Activated CD8-positive, alpha-beta memory T cell treated with anti-CD3 and anti-CD28 coated beads for 1 hour (primary cell): ENCODE results near the gene AXDND1.
"Not testable (repeated sequence)": the region's sequence is repeated elsewhere in the genome, so short reads cannot be mapped to it uniquely, and the experiment has no call there.

ENCODE experiments used
- DNase-seq, 2 donors: peaks; one replicate each; pipeline ENCODE4 v3.0.0-alpha.2; 2020; ENCODE audit warnings: low read depth in 1 of 2; ENCODE audit errors: extremely low read depth in 1 of 2

Gene AXDND1

DNA sequence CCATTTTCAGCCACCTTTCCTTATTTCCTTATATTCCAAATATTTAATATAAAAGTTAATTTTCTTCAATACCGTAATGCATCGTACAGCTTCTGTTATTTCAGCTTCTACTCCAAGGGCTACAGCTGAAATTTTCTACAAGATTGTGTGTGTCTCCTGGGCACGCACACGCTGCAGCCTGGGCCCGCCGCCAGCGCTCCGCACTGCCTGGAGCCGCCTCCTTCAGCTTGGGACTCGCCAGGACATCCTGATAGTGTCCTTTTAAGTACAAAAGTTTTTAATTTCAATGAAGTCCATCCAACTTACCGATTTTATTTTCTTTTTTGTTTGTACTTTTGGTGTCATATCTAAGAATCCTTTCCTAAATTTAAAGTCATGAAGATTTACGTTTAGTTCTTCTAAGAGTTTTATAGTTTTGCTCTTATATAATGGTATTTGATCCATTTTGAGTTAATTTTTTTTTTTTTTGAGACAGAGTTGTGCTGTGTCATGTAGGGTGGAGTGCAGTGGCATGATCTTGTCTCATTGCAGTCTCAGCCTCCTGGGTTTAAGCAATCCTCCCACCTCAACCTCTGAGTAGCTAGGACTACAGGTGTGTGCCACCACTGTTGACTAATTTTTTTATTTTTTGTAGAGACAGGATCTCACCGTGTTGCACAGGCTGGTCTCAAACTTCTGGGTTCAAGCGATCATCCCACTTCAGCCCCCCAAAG is 82.8 kb downstream of the AXDND1 start:
- DNase-seq: no peak

DNA sequence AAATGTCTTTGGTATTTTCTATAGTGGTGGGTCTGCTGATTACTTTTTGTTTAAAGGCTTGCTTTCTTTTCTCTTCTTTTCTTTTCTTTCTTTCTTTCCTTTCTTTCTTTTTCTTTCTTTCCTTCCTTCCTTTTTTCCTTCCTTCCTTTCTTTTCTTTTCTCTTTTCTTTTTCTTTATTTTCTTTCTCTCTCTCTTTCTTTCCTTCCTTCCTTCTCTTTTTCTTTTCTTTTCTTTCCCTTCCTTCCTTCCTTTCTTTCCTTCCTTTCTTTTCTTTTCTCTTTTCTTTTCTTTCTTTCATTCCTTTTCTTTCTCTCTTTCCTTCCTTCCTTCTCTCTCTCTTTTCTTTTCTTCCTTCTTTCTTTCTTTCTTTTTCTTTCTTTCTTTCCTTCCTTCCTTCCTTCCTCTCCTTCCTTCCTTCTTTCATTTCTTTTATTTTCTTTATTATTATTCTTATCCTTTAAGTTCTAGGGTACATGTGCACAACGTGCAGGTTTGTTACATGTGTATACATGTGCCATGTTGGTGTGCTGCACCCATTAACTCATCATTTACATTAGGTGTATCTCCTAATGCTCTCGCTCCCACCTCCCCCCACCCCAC is 93.9 kb downstream of the AXDND1 start:
- DNase-seq: not testable (repeated sequence)

DNA sequence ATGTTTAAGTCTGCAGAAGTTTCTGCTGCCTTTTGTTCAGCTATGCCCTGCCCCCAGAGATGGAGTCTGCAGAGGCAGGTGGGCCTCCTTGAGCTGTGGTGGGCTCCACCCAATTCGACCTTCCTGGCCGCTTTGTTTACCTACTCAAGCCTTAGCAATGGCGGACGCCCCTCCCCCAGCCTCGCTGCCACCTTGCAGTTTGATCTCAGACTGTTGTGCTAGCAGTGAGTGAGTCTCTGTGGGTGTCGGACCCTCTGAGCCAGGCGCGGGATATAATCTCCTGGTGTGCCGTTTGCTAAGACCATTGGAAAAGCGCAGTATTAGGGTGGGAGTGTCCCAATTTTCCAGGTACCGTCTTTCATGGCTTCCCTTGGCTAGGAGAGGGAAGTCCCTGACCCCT is 99.9 kb downstream of the AXDND1 start:
- not testable (repeated sequence) for DNase-seq

DNA sequence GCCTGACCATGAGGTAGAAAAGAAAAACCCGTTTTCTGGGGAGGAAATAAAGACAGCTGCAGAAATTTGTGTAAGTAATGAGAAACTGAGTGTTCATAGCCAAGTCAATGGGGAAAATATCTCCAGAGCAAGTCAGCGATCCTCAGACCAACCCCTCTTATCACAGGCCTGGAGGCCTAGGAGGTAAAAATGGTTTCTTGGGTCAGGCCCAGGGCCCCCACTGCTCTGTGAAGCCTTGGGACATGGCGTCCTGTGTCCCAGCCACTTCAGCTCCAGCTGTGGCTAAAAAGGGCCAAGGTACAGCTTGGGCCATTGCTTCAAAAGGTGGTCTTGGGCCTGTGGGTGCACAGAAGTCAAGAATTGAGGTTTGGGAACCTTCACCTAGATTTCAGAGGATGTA is 108.9 kb downstream of the AXDND1 start:
- DNase-seq: no peak

DNA sequence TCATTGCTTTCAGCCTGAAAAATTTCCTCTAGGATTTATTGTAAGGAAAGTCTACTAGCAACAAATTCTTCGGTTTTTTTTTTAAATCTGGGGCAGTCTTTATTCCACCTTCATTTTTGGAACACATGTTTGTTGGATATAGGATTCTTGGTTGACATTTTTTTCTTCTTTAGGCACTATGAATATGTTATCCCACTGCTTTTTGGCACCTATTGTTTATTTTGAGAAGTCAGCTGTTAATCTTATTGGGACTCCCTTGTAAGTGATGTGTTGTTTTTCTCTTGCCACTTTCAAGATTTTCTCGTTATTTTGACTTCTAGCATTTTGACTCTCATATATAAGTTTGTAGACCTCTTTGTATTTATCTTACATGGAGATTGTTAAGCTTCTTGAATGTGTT is 110.7 kb downstream of the AXDND1 start:
- DNase-seq: no peak

DNA sequence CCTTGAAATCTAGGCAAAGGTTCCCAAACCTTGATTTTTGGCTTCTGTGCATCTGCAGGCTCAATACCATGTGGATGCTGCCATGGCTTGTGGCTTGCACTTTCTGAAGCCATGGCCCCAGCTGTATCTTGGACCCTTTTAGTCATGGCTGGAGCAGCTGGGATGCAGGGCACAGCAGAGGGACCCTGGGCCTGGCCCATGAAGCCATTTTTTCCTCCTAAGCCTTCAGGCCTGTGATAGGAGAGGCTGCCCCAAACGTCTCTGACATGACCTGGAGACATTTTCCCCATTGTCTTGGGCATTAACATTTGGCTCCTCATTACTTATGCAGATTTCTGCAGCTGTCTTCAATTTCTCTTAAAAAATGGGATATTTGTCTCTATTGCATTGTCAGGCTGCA is 112.6 kb downstream of the AXDND1 start:
- DNase-seq: no peak

DNA sequence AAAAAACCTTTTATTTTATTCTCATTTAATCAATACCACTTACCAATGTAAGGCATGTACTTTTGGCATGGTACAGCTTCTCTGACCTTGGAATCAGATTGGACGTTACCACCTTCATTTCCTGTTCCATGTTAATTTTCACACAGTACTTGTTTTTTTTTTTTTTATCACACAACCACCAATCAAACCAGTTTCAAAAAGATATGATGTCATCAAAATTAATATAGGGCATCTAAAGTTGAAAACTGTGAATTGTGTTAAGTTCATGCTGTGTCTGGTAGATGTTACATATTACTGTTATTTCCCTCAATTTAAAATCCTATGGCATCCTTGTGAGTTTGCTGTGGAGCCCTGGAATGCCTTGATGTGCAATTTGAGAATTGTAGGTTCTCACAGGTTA is 124.8 kb downstream of the AXDND1 start:
- DNase-seq: no peak

DNA sequence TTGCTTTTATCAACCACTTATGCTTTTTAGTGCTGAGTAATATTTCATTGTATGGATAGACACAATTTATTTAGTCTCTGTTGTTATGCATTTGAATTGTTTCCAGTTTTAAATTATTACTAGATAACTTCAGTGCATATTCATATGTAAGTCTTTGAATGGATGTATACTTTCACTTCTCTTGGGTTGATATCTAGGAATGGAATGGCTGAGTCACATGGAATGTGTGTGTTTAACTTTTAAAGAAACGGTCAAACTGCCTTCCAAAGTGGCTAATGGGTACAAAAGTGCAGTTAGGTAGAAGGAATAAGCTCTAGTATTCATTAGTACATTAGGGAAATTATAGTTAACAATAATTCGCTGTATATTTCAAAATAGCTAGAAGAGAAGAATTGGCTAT is 127.6 kb downstream of the AXDND1 start:
- no peak for DNase-seq

DNA sequence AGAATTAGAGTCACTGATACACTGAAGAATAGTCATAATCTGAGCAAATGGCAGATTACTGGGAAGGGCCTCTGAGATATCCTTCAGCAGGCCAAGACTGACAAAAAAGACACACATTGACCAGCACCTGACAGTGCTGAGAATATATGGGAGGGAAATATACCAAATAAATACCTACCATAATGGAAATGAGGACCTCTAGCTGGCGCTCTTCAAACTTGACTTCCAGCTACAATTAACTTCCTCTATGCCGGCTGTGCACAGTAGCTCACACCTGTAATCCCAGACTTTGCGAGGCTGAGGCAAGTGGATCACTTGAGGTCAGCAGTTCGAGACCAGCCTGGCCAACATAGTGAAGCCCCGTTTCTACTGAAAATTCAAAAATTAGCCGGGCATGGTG is 140.4 kb downstream of the AXDND1 start:
- no peak for DNase-seq

DNA sequence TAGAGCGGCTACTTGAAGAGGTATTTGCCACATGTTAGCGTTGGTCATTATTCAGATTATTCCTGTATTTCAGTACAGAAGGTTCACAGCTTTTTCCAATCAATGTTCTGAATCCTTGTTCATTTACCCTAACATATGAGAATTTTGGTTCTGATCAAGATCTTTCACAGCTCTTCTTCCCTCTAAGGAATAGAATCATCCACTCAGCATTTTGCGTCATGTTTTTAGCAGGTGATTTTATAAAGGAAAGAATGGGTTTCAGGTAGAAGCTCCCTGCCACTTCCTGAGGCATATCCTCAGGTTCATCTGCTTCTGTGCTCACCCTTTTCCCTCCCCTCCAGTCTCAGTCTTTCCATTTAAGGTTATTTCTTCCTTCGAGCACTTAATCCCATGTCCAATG is 143.6 kb downstream of the AXDND1 start:
- DNase-seq: no peak

DNA sequence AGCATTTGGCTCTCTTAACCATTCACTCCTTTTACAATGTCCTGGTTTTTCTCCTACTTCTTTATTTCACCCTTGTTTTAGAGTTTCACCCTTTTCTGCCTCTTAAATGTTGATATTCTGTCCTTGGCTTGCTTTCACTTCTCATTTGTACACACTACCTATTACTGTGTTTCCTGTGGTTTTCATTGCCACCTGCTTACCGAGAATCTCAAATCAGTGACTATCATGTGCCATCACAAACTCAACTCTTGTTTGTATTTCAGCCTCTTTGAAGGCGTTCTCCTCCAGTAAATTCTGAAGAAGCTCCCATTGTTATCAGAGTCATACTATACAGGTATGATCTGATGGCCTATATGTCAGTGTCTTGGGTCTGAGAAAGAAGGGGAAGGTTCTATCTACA is 144.3 kb downstream of the AXDND1 start:
- no peak for DNase-seq

DNA sequence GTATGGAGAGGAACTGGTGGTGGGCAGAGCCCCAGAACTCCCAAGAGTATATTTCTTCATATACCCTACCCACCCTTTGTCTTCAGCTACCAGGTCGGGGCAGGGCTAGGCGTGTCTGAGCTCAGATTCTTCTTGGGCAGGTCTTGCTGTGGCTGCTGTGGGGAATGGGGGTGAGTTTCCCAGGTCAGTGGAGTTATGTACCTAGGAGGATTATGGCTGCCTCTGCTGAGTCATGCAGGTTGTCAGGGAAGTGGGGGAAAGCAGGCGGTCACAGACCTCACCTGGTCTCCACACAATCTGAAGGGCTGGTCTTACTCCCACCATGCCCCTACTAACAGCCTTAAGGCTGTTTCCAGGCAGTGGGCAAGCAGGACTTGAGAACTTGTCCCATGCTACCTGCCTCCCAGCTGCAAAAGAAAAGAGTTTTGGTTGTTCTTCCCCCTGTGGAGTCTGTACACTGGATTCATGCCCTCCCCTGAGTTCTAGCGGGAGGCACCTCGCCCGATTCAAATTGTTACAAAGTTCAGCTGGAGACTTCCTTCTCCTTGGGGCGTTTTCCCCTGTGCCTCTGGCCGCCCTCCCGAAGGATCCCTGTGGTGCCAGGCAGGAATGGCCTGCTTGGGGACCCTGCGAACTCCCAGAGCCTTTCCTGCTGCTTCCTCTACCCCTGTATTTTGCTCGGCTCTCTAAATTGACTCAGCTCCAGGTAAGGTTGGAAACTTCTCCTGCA is 151.4 kb downstream of the AXDND1 start:
- DNase-seq: no peak

DNA sequence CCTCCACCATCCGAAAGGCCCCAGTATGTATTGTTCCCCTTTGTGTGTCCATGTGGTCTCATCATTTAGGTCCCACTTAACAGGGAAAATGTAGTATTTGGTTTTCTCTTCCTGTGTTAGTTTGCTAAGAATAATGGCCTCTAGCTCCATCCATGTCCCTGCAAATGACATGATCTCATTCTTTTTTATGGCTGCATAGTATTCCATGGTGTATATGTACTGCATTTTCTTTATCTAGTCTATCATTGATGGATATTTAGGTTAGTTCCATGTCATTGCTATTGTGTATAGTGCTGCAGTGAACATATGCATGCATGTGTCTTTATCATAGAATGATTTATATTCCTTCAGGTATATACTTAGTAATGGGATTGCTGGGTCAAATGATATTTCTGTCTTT is 152.8 kb downstream of the AXDND1 start:
- not testable (repeated sequence) for DNase-seq

DNA sequence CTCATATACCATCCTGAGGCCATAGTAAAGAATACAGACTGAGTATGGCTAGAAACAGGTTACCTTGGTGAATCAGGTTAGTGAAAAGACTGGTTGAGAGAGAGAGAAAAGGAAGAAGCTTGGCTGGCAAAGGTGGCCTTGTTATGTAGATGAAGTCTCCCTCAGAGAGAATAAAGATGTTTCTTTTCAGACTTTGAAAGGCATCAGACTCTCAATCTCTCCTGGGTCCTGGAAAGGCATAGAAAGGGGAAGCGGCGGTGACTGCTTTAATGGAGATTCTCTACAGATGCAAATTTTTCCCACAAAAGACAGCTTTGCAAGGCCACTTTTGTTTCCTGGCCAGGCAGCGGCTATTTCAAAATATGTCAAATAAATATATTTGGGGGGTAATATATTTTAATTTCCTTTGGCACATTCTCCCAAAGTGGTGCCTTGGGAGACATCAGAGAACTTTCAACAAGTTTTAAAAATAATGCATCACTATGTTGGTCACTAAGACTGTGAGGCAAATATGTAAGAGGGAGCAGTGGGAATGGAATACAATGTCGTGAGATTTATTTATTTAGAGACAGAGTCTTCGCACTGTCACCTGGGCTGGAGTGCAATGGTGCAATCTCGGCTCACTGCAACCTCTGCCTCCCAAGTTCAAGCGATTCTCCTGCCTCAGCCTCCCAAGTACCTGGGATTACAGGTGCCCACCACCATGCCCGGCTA is 163.9 kb downstream of the AXDND1 start:
- no peak for DNase-seq

DNA sequence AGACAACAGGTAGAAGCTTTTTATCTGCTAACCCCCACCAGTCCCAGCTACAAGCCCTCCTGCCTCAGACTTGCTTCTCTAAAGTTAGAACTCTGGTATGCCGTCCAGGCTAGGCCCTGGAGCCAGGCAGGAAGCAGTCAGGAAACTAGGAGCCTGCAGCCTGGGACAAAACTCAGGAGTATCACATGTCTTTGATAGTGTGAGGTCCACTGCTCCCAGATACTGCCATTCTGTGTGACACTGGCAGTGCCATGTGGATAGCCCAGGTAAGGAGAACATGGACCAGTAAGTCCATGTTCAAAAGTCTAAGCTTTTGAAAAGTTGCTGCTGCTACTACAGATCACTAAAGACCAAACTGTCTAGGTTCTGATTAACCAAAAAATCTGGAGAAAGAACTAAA is 164.6 kb downstream of the AXDND1 start:
- no peak for DNase-seq

DNA sequence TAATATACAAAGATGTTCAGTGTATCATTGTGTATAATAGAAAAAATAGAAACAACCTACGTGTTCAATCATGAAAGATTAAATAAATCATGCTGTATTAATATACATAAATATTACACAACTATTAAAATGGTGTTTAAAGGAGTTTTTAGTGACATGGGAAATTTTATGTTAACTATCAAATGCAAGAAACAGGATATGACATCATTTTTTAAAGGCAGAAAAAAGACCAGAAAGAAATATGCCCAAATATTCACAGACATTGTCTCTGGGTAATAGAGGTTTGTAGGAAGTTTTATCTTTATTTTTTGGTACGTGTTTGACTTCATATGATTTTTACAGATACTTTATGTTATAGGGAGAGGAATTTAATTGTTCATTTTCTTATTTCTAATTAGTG is 176.0 kb downstream of the AXDND1 start:
- no peak for DNase-seq

DNA sequence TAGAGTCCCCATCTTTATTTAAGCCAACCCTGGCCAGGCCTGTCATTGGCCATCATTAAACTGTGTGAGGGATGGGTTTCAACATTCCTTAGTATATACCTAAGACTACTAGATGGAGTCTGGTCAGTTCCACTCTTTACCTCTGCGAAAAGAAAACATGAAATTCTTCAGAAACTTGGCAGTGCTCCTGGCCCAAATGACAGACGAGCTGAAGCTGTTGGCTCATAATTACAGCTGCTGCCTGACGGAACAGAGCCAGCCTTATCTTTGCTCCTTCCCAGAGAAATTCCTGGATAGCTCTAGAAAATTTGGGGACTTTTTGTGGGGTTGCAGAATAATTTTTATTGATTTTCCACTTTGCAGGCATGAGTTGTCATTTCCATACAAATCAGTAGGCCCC is 179.6 kb downstream of the AXDND1 start:
- no peak for DNase-seq

DNA sequence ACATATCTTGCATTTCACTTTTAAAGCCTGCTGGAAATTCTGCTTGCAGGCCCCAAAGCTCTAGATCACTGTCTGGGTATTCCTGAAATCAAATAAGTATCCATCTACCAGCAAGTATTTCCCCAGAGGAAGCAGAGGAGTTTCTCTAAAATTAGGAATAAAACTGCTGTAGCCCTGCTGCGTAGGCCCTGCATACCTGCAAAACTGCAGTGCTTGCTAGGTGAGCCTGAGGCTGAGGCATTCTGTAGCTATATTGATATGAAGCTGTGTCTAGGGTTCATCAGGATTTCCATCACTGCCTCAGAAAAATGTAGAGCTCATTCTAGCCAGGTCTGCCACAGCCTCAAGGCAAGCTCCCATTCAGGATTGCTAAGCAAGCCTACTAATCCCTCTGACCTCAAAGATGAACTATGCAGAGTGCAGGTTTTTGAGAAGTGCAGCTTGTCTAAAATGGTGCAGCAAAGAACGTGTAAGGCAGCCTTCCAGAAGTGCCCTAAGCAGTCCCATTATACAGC is 181.3 kb downstream of the AXDND1 start:
- no peak for DNase-seq

DNA sequence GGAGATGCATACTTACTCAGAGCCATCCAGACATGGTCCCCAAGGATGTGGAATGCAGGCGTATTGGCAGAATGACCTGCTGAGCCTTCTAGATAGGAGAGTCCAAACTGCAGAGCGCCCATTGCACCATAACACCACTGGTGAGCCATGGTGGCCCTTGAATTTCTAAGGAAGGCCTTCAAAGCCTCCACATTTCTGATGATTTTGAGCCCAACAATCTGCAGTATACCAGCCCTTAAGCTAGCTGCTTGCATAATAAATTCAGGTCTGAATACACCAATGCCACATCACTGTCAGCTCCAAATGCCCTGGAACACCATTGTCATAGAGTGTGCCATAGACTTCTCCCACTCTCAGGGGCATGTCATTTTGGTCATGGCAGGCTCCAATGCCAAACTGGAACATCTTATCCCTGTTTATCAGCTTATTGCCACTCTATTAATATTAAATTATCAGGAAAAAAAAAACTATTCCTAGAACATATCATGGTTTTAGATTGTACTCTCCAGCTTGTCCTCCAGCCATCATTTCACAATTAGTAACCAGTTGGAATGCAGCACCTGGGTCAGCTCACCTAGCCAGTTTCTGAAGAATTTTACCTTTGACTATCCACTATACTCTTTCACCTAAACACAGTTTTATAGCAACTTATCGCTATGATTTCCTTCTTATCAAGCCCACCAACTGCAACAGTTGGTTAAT is 183.0 kb downstream of the AXDND1 start:
- DNase-seq: no peak

DNA sequence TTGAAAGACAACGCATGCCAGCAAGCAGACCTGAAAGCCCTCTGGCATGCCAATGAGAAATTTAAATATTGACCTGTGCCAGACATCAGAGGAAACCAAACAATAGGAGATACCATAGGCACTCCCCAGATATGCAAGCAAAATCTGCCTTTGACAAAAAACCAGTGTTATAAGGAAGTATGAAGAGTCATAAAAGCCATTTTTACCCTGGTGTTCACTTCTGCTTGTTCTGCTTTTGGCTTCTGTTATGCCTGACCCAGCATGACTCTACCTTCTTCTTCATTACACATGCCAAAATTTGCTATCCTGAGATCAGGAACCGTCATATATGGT is 183.6 kb downstream of the AXDND1 start:
- DNase-seq: no peak
